NCI-H187 treated with DMSO at 0.1 percent for 48 hours (cell line): Measurements from ENCODE around the gene CTNND2.

Experiments used
- DNase-seq: peaks from one replicate; lab custom pipeline; 2025; lab: John Stamatoyannopoulos, UW

Gene CTNND2

DNA sequence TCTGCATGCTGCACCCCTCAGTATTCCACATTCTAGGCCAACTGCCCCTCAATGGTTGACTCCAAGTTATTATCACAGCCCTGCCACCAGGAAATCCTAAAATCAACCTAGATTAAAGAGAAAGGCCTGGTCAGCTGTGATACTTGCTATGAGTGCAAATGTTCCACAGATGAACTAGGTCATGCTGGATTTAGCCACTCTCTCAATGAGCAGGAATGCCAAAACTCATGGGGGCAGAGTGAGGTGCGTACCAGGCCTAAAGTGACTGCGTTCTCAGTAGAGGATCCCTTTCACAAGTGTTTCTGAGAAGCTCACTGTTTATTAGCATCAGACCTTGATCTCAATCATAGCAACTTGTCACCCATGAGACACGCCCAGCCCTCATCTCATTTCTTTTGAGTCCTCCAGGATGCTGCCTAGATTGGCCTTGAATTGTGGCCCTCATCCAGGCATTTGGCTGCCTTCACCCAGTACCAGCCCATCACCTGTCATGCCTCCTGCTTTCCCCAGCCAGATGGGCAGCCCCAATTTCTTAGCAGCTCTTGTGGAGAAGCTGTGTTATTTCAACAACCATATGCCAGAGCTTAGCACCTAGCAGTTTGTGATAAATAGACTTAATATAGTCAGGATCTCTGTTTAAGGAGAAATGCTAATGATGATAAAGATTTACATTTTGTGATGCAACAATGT, 383.9 kb downstream of the CTNND2 start:
- no peak for DNase-seq

DNA sequence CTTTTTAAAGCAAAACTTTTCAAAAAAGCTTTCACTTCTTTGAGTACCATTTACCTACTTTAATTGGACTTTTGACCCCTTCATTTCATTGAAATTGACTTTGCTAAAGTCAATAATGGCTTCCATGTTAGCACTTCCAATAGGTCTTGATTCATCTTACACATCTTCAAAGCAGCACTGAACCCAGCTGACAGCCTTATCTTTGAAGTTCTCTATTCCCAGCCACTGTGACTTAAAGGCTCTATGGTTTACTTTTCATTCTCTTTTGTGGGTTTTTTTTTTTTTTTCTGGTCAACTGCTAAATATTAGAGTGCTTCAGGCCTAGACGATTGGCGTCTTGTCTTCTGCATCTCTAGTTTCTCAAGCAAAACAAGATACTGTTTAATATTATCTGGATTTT, 385.0 kb downstream of the CTNND2 start:
- no peak for DNase-seq

DNA sequence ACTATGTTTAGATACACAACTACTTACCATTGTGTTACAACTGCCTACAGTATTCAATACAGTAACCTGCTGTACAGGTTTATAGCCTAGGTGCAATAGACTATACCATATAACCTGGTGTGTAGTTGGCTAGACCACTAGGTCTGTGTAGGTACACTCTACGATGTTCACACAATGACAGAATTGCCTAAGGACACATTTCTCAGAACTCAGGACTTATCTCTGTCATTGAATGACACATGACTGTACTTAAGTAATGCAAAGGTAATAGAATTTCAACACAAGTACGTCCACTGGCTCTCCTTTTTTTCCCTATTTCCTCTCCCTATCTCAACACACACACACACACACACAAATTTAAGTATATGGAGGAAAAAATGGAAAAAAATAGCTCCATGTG, 385.6 kb downstream of the CTNND2 start:
- DNase-seq, result no peak

DNA sequence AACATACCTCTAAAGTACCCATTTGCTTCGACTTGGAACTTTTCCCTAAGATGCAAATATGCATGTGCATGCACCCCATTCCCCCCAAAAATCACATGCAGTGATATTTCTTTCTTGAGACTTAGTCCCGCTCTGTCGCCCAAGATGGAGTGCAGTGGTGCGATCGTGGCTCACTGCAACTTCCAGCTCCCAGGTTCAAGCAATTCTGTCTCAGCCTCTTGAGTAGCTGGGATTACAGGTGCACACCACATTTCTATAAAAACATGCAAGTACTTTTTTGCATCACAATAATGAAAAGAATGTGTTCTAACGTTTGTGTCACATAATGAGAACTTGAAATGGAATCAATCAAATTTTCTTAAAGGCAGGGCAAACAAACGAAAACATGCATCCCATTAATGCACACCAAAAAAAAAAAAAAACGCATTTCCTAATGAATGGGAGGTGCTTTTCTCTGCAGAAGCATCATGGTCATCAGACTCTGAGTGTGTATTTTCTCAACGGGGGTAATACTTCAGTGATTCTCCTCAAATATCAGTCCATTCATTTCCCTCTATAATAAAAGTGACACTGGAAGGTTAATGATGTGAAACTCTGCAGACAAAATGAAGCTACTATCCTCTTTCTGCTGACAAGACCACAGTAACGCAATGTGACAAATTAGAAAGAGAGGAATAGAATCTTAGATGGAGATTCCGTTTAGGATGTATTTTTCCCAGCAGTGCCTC, 389.4 kb downstream of the CTNND2 start:
- DNase-seq, result peak; percentile 36

GRCh38 chr5:11511878-11512277, 392.4 kb downstream of the CTNND2 start:
- DNase-seq, result no peak

DNA sequence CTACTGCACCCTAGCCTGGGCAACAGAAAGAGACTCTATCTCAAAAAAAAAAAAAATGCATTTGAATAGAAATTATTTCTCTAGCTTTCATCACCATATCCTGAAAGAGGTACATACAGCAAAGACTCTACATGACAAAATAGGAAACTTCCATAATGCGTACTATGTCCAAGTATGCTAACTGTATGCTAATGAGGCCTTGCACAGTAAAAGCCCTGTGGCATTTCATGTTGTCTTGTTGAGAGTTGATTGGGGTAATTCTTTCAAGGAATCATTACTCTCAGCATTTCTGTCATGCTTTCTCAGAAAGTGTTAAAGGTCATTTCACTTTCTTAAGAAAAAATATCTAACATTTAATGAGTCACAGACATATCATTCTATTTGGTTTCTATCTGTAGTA, 393.4 kb downstream of the CTNND2 start:
- DNase-seq, result no peak

DNA sequence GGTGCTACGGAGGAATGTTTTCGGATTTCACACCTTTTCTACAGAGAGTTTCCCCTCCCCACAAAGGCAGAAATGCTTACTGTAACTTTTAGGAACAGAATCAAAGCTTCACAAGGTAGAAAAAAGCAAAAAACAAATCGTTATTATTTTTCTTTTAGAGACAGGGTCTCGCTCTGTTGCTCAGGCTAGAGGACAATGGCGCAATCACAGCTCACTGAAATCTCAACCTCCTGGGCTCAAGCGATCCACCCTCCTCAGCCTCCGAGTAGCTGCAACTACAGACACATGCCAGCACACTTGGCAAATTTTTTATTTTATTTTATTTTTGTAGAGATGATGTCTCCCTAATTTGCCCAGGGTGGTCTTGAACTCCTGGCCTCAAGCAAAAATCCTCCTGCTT, 394.5 kb downstream of the CTNND2 start:
- DNase-seq, result no peak

- no peak for DNase-seq
These were observed 396.9 kb downstream of the CTNND2 start for GRCh38 chr5:11507156-11507910.

GRCh38 chr5:11504886-11505193, 399.4 kb downstream of the CTNND2 start:
- no peak for DNase-seq

DNA sequence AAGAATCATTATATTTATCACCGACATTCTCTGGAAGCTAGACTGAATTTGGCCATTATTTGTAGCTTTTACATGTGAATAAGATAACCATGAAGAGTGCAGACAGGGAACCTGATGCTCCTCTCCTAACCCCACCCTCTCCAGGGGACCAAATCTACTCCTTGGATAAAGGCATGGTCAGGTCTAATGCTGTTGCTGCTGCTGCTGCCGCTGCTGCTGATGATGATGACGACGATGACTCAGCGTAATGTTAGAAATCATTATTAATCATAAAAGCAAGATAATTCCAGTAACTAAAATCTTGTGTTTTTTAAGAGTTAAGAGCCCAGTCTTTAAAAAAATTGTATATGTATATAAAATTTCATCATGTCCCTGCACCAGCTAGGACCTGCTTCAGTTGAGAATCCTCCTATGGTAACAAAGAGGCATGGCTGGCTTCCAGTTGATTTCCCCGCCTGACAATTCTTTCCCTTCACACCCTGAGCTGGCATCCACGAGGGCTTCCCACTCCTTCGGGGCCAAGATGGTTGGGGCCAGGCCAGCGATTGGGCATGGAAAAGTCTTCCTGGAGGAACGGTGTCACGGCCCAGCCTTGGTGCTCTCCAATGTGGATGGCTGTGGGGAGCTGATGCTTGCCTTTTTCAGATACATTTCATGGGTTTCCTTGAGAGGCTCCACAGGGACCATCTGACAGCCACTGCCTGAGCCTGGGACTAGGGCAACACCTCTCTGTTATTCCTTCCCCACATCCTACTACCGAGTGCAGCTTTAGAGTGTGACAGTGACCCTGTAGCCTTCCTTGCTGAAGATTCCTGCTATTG, 400.0 kb downstream of the CTNND2 start:
- DNase-seq, result no peak

DNA sequence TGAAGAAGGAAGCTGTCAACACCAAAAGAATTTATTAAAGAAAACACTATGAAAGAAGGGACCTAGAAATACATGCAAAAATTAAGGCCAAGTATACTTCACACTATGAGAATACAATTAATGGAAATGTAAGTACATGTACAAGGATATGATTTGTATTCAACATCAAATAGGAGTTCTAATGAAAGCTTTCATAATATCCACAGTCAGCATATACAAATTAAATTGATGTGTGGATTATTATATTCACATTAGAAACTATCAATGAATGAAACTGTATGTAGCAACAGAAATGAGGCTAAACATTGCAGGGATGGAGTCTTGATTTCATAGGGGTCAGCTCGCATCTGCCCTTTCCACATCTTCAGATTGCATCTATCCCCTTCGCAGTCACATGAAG, 401.5 kb downstream of the CTNND2 start:
- no peak for DNase-seq

GRCh38 chr5:11497651-11498050, 406.6 kb downstream of the CTNND2 start:
- DNase-seq, result no peak

- DNase-seq, result no peak
These were observed 408.0 kb downstream of the CTNND2 start for GRCh38 chr5:11496137-11496719.

- DNase-seq, result no peak
These were observed 409.9 kb downstream of the CTNND2 start for GRCh38 chr5:11494340-11494739.

DNA sequence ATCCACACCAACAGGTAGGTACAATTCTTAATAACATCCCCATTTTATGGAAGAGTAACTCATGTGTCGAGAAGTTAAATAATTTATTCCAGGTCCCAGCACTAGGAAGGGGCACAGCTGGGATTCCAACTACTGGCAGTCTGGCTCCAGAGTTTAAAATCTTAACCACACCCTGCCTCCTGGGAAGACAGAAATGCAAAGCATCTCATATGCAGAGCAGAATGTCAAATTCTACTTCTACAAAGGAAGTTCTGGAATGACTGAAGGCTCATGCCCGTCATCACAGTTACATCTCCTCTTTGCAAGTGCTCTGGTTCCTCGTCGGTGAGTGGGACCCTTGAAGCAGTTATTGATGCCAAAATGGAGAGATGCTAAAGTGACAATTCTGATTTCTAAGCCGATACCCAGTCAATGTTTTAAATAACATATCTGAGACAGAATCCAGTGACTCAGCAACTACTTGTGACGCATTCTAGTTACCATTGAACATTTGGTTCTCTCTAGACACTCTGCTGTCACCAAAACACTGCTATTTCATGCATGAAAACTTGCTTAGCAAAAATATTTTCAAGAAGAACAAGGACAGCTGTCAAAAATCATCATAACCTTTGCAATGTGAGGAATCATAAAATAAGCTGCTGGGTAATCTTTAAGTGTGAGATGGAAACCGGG, 412.7 kb downstream of the CTNND2 start:
- DNase-seq, result no peak

DNA sequence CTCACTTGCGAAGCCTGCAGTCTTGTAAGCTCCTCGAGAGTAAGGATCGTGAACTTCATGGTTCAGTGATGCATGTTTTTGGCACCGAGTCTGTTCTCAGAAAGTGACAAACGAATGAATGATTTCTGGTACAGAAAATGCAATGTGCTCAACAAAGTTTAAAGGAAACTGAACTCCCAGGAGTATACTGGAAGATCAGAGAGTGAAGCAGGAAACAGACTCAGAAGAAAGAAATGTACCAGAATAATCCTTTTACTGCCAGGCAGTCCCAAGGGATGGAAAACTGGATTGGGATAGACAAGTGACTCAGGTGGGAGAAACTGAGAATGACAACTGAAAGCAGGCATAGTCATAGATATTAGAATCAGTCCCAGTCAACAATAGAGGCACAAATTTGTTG, 420.6 kb downstream of the CTNND2 start:
- DNase-seq, result no peak

- DNase-seq, result no peak
These were observed 422.2 kb downstream of the CTNND2 start for GRCh38 chr5:11482011-11482410.

DNA sequence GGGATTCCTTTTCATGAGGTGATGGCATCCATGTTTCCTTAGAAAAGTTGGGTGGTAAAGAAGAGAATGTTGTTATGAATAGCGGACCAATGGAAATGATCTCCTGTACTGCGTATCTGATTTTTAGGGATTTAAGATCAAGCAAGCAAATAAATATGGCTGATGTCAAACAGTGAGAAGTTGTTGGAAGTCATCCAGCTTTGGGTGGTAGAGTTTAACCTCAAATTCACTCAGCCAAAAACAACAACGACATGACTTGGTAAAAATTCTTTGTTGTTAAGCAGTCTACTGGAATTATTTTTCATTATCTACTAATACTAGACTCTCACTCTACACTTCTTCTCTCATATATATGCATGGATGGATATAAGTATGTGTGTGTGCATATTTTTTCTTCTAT, 426.5 kb downstream of the CTNND2 start:
- no peak for DNase-seq

GRCh38 chr5:11476866-11477265, 427.4 kb downstream of the CTNND2 start:
- no peak for DNase-seq

DNA sequence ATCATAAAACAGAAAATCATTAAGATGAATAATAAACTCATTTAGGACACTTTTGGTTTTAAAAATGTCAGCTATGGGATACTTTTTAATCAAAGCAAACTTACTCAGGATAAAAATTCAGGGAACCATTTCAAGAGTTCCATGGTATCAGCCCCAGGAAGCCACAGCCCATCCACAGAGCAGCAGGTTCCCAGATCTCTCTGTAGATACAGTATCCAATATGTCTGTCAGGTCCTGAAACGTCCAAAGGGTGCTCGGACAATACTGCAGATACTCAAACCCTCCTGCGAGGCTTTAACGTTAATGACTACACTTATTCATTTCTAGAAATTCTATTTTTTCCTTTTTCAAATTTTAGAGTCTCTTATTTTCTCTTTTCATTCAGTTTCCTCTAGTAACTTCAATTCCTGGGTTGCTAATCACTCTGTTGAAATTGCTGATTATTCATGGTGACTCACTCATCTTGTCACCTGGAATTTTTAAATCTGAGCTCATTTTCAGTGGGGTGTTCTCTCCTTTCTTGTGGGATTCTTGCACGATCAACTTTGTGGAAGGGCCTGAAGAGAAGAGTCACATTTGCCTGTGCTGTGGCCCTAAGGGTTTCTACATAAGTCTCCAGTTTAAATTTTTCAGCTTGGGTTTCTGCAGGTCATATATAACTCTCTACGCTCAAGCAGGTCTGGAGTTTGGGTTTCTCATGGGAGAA, 435.8 kb downstream of the CTNND2 start:
- no peak for DNase-seq

GRCh38 chr5:11467588-11467987, 436.7 kb downstream of the CTNND2 start:
- no peak for DNase-seq
